Kidney capillary endothelial cell (primary cell): ENCODE data around the gene RGS9.
A peak's percentile ranks its signal among the peaks of the same experiment; 100 is the strongest.
"Not testable (repeated sequence)": the region's sequence is repeated elsewhere in the genome, so short reads cannot be mapped to it uniquely, and the experiment has no call there.

Source experiments
- DNase-seq: peaks from one replicate; pipeline ENCODE4 v3.0.0-alpha.2; 2018; ENCODE audit warnings: low spot score

Gene RGS9

DNA sequence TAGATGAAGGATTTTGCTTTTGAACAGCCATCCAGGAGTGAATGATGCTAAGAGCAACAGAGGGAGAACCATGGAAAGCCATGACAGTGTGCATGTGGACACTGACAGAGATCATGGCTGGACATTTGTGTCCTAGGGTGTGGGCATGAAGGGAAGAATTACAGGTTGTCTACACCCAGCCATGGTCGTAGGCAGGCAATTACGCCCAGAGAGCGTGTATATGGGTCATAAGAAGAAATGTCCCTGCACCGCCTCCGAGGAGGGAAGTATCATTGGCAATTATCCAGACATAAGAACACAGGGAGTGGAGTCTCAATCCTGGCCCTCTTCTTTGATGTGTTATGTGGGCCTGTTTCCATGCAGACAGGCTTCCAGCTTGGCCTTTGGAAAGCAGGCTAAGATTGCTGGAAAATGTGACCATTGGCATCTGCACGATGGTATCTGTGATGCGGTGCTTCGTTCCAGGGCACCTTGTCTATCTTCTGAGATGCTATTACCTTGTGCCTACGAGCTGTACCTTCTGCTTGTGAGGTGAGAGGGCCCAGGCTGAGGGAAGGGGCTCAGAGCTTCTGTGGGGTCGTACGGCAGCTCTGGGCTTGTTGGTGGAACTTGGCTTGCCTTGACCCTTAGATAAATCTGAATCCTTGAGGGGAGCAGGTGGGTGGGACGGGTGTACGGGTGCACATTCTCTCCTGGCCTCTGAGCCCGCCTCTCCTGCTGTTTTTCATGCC lies 19.8 kb downstream of the RGS9 start:
- DNase-seq = no peak

DNA sequence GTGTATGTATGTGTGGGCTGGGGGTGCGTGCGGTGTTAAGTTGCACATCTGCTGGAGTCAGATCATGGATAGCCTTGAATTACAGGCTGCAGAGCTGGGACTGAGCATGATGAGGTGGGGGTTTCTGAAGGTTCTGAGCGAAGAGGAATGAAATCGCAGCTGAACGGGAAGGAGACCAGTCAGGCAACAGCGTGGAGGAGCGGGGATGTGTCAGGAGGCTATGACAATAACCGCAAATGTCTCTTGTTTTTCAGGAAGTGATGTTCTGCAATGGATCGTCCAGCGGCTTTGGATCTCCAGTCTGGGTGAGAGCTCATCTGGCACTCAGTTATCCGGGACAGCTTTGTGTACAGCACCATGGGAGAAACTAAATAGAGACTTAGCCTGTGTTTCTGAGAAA lies 20.9 kb downstream of the RGS9 start:
- no peak for DNase-seq

- no peak for DNase-seq
Measured at GRCh38 chr17:65158622-65159021, 21.5 kb downstream of the RGS9 start.

GRCh38 chr17:65160516-65160915 lies 23.3 kb downstream of the RGS9 start:
- no peak for DNase-seq

DNA sequence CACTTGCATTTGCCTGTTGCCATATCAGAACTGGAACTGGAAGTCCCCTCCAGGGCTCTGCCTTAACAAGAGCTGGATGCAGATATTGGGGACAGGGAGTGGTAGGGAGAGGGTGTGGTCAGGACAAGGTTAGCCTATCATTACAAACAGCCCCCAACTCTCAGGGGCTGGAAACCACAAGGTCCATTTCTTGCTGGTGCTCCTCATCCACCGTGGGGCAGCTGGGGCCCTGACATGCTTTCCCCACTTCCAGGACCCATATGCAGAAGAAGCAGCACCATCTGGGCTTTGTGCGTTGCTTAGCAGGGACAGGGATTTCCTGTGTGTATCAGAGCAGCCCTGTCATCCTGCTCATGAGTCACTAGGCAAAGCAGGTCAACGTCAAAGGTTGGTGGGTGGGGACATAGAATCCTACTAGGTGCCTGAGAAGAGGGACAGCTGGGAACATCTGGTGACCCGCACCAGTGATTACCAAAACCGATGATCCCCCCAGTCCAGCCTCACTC lies 26.9 kb downstream of the RGS9 start:
- DNase-seq = peak; percentile 83

GRCh38 chr17:65166787-65167186 lies 29.6 kb downstream of the RGS9 start:
- no peak for DNase-seq

GRCh38 chr17:65167566-65167965 lies 30.4 kb downstream of the RGS9 start:
- no peak for DNase-seq

DNA sequence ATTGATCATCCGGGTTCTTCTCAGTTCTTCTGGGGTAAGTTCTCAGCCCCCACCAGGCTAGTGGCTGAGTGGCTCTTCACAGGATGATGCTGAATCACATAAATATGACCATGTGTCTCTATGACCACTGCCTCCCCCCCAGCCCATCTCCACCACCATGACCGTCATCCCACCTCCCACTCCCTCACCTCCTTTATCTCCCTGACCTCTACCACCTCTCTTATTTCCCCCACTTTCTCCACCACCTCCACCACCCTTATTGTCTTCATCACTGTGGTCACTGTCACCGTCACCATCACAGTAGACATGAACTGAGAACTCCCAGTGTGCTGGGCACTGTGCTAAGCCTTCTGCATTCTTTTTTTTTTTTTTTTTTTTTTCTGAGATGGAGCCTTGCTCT lies 32.5 kb downstream of the RGS9 start:
- no peak for DNase-seq

DNA sequence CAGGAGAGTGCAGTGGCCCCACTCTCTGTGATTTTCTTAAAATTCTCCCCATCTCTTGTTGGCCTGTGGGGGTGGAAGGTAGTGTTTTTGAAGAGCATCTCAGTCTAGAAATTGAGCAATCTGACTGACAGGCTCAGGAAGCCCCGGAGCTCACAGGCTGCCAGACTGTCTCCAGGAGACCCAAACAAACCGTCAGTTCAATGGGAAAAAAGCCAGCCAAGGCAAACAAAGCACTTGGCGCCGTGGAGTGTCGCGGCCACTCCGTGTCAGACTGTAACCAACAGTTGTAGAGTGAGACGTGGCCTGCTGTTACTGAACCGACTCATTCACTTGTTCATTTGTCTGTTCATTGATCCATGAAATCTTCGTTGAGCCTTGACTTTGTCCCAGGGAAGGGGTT lies 33.7 kb downstream of the RGS9 start:
- DNase-seq = no peak

DNA sequence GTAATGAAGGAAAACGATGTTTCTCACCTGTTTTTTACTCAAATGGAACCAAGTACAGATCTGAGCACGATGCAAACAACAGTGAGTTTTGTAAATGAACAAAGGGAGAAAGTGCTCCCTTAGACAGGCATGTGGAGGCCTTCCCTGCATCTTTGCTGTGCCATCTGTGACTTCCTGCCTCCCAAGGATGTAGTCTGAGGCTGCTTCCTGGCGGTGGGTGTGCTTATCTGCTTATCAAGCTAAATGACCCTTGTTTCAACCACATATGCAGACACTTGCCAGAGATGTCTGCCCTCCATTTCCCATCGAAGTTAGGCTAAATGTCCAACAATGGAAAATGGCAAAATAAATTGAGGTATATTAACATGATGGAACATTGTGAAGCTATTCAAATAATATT lies 34.6 kb downstream of the RGS9 start:
- peak; percentile 85 for DNase-seq

DNA sequence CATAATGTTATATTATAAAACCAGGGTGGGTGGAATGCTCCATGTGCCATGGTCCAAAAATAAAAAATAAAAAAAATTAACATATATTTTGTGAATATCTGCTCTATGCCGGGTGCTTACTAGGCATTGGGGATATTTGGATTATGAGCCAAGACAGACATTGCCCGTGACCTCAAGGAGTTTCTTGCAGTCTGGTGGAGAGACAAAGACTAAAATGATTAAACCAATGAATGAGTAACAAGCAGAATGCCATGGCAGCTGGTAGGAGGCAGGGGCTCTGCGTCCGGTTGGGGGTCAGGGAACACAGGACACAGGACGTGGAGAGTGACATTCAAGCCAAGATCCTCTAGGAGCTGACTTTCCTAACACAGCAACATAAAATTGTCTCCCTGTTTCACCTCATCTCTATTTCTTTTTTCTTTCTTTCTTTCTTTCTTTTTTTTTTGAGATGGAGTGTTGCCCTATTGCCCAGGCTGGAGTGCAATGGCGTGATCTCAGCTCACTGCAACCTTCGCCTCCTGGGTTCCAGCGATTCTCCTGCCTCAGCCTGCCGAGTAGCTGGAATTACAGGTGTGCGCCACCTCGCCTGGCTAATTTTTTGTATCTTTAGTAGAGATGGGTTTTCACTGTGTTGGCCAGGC lies 35.4 kb downstream of the RGS9 start:
- no peak for DNase-seq

- peak; percentile 93 for DNase-seq
Measured at GRCh38 chr17:65173284-65173793, 36.2 kb downstream of the RGS9 start.

- no peak for DNase-seq
Measured at GRCh38 chr17:65173976-65174683, 37.0 kb downstream of the RGS9 start.

- no peak for DNase-seq
Measured at GRCh38 chr17:65174974-65175373, 37.8 kb downstream of the RGS9 start.

DNA sequence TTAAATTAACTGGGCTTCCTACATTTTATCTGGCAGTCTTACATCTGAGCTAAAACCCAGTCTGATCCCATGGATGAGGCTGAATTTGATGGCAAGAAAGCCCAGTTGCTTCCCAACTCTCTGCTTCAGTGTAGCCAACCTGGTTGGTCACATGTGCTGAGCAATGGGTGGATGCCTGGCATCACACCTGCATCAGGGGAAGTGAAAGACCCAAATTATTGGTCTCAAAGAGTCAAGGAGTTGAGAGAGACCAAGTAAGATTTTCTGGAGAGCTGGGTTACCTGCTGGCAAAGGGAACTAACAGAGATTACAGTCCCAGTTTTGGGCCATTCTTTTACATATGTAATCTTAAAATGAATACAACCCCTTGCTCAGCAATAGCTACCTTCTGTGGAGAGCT lies 38.8 kb downstream of the RGS9 start:
- DNase-seq = no peak

- DNase-seq = no peak
Measured at GRCh38 chr17:65176646-65177409, 39.7 kb downstream of the RGS9 start.

DNA sequence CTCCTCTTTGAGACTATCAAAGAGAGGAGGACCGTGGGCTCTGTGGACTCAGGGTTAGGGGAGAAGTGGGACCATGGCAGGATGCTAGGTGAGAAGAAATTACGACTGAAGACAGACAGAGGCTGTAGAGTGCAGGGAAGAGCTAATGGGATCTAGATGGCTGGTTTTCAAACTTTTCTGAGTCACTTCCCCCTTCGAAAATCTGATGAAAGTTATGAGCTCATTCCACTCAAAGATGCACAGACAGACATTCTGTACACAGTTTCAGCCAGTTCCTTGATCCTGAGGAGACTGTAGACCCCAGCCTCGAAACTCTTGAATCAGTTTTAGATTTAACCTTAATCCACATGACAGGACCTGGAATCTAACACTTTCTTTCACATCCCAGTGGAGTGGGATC lies 40.7 kb downstream of the RGS9 start:
- DNase-seq = peak; percentile 70

- DNase-seq = not testable (repeated sequence)
Measured at GRCh38 chr17:65180276-65180675, 43.1 kb downstream of the RGS9 start.

- DNase-seq = not testable (repeated sequence)
Measured at GRCh38 chr17:65180752-65181236, 43.6 kb downstream of the RGS9 start.

DNA sequence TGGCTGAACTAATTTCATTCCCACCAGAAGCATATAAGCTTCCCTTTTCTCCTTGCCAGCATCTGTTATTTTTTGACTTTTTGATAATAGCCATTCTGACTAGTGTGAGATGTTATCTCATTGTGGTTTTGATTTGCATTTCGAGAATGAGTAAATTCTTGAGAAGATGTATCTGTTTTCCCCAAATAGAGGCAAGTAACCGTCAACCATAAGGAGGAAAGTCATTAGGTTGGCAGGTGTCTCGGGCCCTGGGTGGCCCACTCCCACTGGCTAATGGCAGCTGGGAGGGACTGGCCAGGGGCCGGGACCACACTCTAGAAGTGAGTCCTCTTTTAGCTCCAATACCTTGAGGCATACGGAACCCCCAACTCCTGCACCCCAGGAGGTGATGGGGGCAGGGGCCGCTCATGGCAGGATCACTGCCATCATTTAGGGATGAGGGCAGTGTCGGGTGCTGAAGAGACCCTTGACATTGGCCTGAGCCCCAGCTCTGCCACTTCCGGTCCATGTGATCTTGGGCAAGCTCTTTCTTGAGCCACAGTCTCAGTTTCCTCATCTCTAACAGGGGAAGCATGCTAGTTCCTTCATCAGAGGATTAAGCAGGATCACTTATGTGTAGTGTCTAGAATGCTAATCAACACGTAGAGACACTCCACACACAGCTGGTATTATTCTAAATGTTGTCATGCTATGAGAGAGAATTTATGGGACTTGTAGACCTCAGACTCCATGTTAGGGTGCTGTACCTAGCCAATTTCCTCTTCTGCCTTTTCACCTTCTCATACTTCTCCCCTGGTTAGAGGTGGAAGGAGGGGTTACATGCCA lies 44.3 kb downstream of the RGS9 start:
- DNase-seq = no peak

DNA sequence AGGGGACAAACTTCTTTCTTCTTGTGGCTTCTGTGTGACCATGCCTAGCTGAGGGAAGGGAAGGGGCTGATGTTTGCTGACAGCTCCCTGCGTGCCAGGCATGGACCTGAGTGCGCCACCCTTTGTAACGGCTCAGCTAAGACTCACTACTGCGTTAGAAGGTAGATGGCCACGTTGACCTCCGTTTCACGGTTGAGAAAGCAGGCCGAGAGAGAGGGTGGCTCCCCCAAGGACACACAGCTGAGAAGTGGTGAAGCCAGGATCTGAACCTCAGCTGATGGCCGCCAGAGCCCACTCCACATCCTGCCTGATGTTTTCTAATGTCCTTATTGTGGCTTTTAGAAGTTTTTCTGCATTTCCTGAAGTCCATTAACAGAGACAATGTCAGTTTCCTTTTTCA lies 45.1 kb downstream of the RGS9 start:
- DNase-seq = no peak
